ENCODE results near the gene C17orf67.

DNA sequence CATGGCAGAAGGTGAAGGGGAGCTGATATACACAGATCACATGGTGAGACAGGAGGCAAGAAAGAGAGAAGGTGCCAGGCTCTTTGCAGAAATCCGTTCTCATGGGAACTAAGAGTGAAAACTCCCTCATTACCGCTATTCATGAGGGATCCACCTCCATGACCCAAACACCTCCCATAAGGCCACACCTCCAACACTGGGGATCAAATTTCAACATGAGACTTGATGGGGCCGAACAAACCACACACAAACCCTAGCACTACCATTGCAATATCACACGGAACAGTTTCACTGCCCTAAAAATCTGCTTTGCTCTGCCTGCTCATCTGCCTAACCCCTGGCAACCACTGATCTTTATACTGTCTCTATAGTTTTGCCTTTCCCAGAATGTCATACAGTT is 34.8 kb downstream of the C17orf67 start:
- TF ChIP-seq, protein P1, sequence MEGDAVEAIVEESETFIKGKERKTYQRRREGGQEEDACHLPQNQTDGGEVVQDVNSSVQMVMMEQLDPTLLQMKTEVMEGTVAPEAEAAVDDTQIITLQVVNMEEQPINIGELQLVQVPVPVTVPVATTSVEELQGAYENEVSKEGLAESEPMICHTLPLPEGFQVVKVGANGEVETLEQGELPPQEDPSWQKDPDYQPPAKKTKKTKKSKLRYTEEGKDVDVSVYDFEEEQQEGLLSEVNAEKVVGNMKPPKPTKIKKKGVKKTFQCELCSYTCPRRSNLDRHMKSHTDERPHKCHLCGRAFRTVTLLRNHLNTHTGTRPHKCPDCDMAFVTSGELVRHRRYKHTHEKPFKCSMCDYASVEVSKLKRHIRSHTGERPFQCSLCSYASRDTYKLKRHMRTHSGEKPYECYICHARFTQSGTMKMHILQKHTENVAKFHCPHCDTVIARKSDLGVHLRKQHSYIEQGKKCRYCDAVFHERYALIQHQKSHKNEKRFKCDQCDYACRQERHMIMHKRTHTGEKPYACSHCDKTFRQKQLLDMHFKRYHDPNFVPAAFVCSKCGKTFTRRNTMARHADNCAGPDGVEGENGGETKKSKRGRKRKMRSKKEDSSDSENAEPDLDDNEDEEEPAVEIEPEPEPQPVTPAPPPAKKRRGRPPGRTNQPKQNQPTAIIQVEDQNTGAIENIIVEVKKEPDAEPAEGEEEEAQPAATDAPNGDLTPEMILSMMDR (IDR thresholded peaks at IDR 0.05; ENCODE audit: low read depth, low read length, poor library complexity, severe bottlenecking) = no peak
- TF ChIP-seq EZH2phosphoT487 (IDR thresholded peaks at IDR 0.05; ENCODE audit: borderline replicate concordance, low read length) = no peak

All from DOHH2 (cell line).